Thyroid gland (tissue), 4 donors: ENCODE measurements around the gene ASCL5.

Experiments used
- CTCF ChIP-seq, 6 experiments: fragments of 200-600 bp in 3 of 6; fragments of 450-650 bp in 3 of 6; sonication (generic) in 3 of 6; IDR thresholded peaks; one replicate each; pipeline ENCODE4 v1.5.1; 2016 to 2019; ENCODE audit warnings: antibody characterized with exemption in 6 of 6, mild to moderate bottlenecking in 2 of 6, inconsistent platforms in 1 of 6, moderate library complexity in 1 of 6
- POLR2A ChIP-seq, 2 donors: fragments of 450-650 bp; IDR thresholded peaks; one replicate each; pipeline ENCODE4 v1.6.1; 2017; ENCODE audit warnings: antibody characterized with exemption in 2 of 2, mild to moderate bottlenecking in 2 of 2, moderate library complexity in 1 of 2

GRCh38 chr1:201116091-201116490 is 10.9 kb downstream of the ASCL5 start:
- TF ChIP-seq CTCF (IDR thresholded peaks at IDR 0.05) (no peak), POLR2A (IDR thresholded peaks at IDR 0.05) (no peak)
